CD4-positive, alpha-beta memory T cell (primary cell): ENCODE results near the gene GOSR2. TPM values are rescaled to one million over a fixed set of nuclear protein-coding genes. Genes with fewer than 3 reads are reported as not detected.

Experiments used
- CTCF ChIA-PET: fragments of 350-600 bp; sonication (Branson Sonifier 250); formaldehyde crosslinking; loops from one replicate; lab custom pipeline; 2021; ENCODE audit warnings: inconsistent platforms; ENCODE audit not compliant: partially characterized antibody; lab: Charles Lee
- POLR2A ChIA-PET: fragments of 350-600 bp; sonication (Branson Sonifier 250); formaldehyde crosslinking; loops from one replicate; lab custom pipeline; 2021; ENCODE audit not compliant: partially characterized antibody; lab: Charles Lee
- DNase-seq, 5 donors: peaks; one replicate each; pipeline versions ENCODE4 v3.0.0 to v3.0.0-alpha.2; 2020 to 2022; ENCODE audit warnings: mixed read lengths in 1 of 5
- H3K27ac ChIP-seq: one replicate; pipeline ENCODE4 v1.7.0; 2013; ENCODE audit warnings: low read depth, low read length
- H3K27me3 ChIP-seq: 2 replicates; pipeline ENCODE4 v1.7.0; 2013; ENCODE audit warnings: mild to moderate bottlenecking, low read length, moderate library complexity; ENCODE audit not compliant: insufficient read depth
- H3K36me3 ChIP-seq: 2 replicates; pipeline ENCODE4 v1.7.0; 2013; ENCODE audit warnings: mild to moderate bottlenecking, low read length, moderate library complexity; ENCODE audit not compliant: insufficient read depth
- H3K4me1 ChIP-seq: 2 replicates; pipeline ENCODE4 v1.7.0; 2013; ENCODE audit warnings: mild to moderate bottlenecking, low read length, moderate library complexity; ENCODE audit not compliant: insufficient read depth
- H3K4me3 ChIP-seq, 2 donors: one replicate each; pipeline ENCODE4 v1.7.0; 2013; ENCODE audit warnings: low read length in 2 of 2, mild to moderate bottlenecking in 1 of 2
- H3K9me3 ChIP-seq, 2 donors: one replicate each; pipeline ENCODE4 v1.7.0; 2013; ENCODE audit warnings: low read length in 2 of 2, control low read depth in 1 of 2; ENCODE audit not compliant: control insufficient read depth in 1 of 2
- H3K27ac Mint-ChIP-seq, 7 donors: one replicate each; pipeline ENCODE4 v1.8.0; 2020 to 2021; ENCODE audit warnings: mixed read lengths in 7 of 7, mild to moderate bottlenecking in 6 of 7, inconsistent platforms in 3 of 7, moderate library complexity in 3 of 7
- H3K27me3 Mint-ChIP-seq, 2 donors: one replicate each; pipeline ENCODE4 v1.8.0; 2020 to 2021; ENCODE audit warnings: mixed read lengths in 2 of 2
- H3K36me3 Mint-ChIP-seq, 2 donors: one replicate each; pipeline ENCODE4 v1.8.0; 2020 to 2021; ENCODE audit warnings: mixed read lengths in 2 of 2, inconsistent platforms in 1 of 2, mild to moderate bottlenecking in 1 of 2
- H3K4me1 Mint-ChIP-seq, 4 donors: one replicate each; pipeline ENCODE4 v1.8.0; 2020 to 2021; ENCODE audit warnings: mixed read lengths in 4 of 4, mild to moderate bottlenecking in 1 of 4
- H3K4me3 Mint-ChIP-seq, 8 donors: one replicate each; pipeline ENCODE4 v1.8.0; 2020 to 2021; ENCODE audit warnings: mixed read lengths in 8 of 8, mild to moderate bottlenecking in 7 of 8, moderate library complexity in 6 of 8, inconsistent platforms in 3 of 8
- H3K9me3 Mint-ChIP-seq, 8 donors: one replicate each; pipeline ENCODE4 v1.8.0; 2020 to 2021; ENCODE audit warnings: mixed read lengths in 8 of 8, mild to moderate bottlenecking in 5 of 8, inconsistent platforms in 3 of 8, moderate library complexity in 1 of 8
- intact Hi-C: fragments of 100-400 bp; cut with micrococcal nuclease; formaldehyde crosslinking; loops from one replicate; pipeline ENCODE4 v1.15.1; 2023
- microRNA-seq: library from miRNA; unstranded; fragments of <30 nt; microRNA quantifications from one replicate; pipeline ENCODE4 v1.2.0, GENCODE V29; 2021; ENCODE audit warnings: borderline replicate concordance, borderline number of aligned reads, borderline microRNAs expressed, mixed read lengths
- polyA plus RNA-seq, 2 donors: library from polyadenylated mRNA; unstranded; fragments of 300-500 nt; fragmentation: Illumina TruSeq; gene quantifications; one replicate each; pipeline ENCODE4 v1.2.3, GENCODE V29; 2021
- total RNA-seq, 2 experiments: library from RNA; stranded (reverse); gene quantifications; one replicate each; pipeline ENCODE4 v1.2.3, GENCODE V29; 2021

Gene GOSR2
- total and polyA plus RNA-seq, 4 experiments from 2014 or later: 51.7 to 96.9 (median 72.1) TPM

DNA sequence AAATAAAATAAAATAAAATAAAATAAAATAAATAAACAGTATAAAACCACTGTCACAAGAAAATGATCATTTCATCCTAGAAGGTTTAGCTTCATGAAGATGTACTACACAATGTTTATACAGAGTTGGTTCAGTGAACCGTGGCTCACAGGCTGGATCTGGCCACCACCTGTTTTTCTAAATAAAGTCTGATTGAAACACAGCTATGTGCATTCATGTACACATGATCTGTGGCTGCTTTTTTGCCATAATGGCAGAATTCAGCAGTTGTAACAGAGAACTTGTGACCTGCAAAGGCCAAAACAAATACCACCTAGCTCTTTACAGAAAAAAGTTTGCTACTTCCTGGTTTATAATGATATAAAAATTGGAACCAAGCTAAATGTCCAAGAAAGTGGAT lies 68.7 kb downstream of the GOSR2 start:
- DNase-seq: no peak
- Mint-ChIP-seq H3K9me3 (no peaks in the 10 kb centered on the region), H3K27me3 (peaks cover 0 to 17% of the 10 kb centered on the region in 2 donors), H3K4me3 (no peak overlapping the region), H3K36me3 (peaks cover 0 to 5% of the 10 kb centered on the region in 2 donors), H3K4me1 (no peaks in the 10 kb centered on the region), H3K27ac (no peak overlapping the region)
- intact Hi-C loops: no loop called here
- POLR2A ChIA-PET: no interaction called here
- CTCF ChIA-PET: interaction anchor here (0.9 kb wide), 1 partner anchor 10 kb away, joined by 3 read pairs; no protein-coding TSS in a partner anchor
- Histone ChIP-seq H3K27ac (no peak overlapping the region), H3K4me1 (no peaks in the 10 kb centered on the region), H3K36me3 (no peaks in the 10 kb centered on the region), H3K9me3 (no peaks in the 10 kb centered on the region), H3K4me3 (no peak overlapping the region), H3K27me3 (no peaks in the 10 kb centered on the region)

Small RNA genes within 50 kb of the gene (microRNA-seq; reads per million reads assigned to microRNA genes)
- gene MIR5089: not detected

Other genes starting within 250 kb of the GOSR2 start
- not detected for gene WNT3, start 104.5 kb upstream of the GOSR2 start, total RNA-seq
- gene WNT3, start 104.5 kb upstream of the GOSR2 start, polyA plus RNA-seq: not detected
- gene WNT9B, start 71.6 kb upstream of the GOSR2 start, total RNA-seq: not detected
- gene WNT9B, start 71.6 kb upstream of the GOSR2 start, polyA plus RNA-seq: not detected
- gene RPRML, start 56.1 kb downstream of the GOSR2 start, total RNA-seq: not detected
- not detected for gene RPRML, start 56.1 kb downstream of the GOSR2 start, polyA plus RNA-seq